ENCODE data around the gene PLP1. TPM values are rescaled to one million over a fixed set of nuclear protein-coding genes. Genes with fewer than 3 reads are reported as not detected.
"Not testable (repeated sequence)": the region's sequence is repeated elsewhere in the genome, so short reads cannot be mapped to it uniquely, and the experiment has no call there.

Gene PLP1
- total RNA-seq, 4 donors from 2014 or later, result 0.38 to 18.8 (median 1.4) TPM

DNA sequence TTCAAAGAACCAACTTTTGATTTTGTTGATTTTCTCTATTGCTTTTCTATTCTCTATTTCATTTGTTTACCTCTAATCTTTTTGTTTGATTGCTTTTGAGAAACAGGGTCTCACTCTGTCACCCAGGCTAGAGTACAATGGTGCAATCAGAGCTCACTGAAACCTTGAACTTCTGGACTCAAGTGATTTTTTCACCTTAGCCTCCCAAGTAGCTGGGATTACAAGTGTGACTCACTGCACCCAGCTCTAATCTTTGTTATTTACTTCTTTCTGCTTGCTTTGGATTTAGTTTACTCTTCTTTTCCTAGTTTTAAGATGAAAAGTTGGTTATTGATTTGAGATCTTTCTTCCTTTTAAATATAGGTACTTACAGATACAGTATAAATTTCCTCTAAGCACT, 29.2 kb downstream of the PLP1 start:
- TF ChIP-seq, protein P1, sequence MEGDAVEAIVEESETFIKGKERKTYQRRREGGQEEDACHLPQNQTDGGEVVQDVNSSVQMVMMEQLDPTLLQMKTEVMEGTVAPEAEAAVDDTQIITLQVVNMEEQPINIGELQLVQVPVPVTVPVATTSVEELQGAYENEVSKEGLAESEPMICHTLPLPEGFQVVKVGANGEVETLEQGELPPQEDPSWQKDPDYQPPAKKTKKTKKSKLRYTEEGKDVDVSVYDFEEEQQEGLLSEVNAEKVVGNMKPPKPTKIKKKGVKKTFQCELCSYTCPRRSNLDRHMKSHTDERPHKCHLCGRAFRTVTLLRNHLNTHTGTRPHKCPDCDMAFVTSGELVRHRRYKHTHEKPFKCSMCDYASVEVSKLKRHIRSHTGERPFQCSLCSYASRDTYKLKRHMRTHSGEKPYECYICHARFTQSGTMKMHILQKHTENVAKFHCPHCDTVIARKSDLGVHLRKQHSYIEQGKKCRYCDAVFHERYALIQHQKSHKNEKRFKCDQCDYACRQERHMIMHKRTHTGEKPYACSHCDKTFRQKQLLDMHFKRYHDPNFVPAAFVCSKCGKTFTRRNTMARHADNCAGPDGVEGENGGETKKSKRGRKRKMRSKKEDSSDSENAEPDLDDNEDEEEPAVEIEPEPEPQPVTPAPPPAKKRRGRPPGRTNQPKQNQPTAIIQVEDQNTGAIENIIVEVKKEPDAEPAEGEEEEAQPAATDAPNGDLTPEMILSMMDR (IDR thresholded peaks at IDR 0.05), result no peak
- DNase-seq (ENCODE audit: low spot score) (no peak), ATAC-seq (ENCODE audit: low FRiP score) (no peak)

DNA sequence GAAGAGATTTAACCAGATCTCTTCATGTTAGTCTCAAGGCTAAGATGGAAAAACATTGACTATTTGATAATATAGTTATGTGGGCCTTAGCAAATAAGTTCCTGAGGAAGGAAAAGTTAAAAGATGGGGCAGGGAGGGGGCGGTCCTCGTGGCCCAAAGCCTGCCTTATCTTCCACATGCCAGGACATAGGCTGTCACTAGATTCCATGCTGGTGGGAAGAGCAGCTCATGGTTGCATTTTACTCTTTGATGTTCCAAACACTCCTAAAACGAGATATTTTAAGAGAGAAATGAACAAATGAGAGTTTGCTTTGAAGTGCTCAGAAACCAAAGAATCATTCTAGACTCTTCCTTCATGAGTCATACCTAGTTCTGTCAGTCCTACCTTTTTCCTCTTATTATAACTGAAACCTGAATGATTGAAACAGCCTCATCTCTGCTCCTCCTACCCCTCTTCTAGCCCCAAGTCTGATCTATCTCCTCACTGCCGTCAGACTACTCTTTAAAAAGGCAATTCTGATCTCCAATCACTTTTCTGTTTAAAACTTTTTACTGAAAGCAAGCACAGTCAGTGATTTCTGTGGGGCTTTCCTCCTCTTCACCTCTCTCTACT, 30.3 kb downstream of the PLP1 start:
- DNase-seq (ENCODE audit: low spot score) (no peak), ATAC-seq (ENCODE audit: low FRiP score) (no peak)
- TF ChIP-seq, protein P1 (IDR thresholded peaks at IDR 0.05), result no peak

DNA sequence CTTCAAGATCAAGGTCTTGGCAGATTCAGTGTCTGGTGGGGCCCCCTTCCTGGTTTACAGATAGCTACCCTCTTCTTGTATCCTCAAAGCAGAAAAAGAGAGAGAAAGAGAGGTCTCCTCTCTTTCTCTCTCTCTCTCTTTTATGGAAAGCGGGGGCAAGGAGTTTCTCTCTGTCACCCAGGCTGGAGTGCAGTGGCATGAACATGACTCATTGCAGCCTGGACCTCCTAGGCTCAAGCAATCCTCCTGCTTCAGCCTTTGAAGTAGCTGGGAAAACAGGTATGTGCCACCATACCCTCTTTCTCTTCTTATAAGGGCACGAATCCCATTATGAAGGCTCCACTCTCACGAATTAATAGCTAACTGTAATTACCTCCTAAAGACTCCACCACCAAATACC, 35.2 kb downstream of the PLP1 start:
- no peak for ATAC-seq (ENCODE audit: low FRiP score)
- TF ChIP-seq, protein P1 (IDR thresholded peaks at IDR 0.05), result no peak
- no peak for DNase-seq (ENCODE audit: low spot score)

DNA sequence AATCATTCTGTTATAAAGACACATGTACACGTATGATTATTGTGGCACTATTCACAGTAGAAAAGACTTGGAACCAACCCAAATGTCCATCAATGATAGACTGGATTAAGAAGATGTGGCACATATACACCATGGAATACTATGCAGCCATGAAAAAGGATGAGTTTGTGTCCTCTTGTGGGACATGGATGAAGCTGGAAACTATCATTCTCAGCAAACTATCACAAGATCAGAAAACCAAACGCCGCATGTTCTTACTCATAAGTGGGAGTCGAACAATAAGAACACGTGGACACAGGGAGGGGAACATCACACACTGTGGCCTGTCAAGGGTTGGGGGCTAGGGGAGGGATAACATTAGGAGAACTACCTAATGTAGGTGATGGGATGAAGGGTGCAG, 40.5 kb downstream of the PLP1 start:
- not testable (repeated sequence) for DNase-seq (ENCODE audit: low spot score); ATAC-seq (ENCODE audit: low FRiP score)

DNA sequence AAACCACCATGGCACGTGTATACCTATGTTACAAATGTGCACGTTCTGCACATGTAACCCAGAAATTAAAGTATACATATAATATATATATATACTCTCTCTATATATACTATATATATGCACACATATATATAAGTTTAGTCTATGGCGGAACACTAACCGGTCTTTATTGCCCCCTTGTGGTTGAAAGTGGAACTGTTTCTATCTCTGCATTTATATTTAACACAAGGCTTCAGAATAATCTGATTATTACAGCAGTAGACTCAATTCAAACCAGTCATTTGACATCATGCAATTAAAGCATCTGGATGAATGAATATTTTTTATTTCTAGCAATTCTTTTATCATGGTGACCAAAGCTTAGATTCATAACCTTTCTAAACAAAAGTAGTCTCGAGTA, 40.9 kb downstream of the PLP1 start:
- no peak for DNase-seq (ENCODE audit: low spot score)
- TF ChIP-seq, protein P1 (IDR thresholded peaks at IDR 0.05), result no peak
- no peak for ATAC-seq (ENCODE audit: low FRiP score)

DNA sequence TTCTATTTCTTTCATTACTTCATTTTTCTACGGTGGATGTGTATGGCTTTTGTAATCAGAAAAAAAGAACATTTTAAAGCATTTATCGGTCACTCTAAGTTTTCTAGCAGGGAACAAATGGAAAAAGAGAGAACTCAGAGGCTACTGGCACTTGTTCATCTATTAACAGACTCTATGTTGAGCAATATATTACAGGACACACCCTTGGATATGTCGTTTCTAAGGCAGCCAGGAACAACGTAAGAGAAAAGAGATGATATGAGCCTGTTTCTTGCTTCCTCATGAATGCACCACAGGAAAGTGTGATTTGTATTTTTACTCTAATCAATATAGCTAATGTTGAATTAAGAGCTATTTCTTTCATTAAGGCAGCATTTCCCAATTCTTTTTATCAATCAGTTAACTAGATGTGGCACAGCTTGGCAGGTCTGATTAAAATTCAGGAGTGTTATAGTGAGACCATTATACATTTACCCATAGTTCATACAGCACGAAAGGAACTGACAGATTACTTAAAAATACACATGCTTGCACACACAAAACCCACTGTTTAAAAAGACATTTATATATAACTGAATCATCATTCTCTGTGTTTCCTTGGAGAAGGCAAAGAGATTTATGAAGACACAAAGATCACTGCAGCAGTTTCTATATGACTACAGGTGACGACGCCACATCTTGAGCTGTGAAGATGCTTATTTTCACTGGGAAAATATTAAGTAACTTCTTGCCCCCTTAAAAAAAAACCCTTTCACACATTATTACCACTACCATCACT, 42.4 kb downstream of the PLP1 start:
- no peak for ATAC-seq (ENCODE audit: low FRiP score)
- TF ChIP-seq, protein P1 (IDR thresholded peaks at IDR 0.05), result no peak
- no peak for DNase-seq (ENCODE audit: low spot score)

DNA sequence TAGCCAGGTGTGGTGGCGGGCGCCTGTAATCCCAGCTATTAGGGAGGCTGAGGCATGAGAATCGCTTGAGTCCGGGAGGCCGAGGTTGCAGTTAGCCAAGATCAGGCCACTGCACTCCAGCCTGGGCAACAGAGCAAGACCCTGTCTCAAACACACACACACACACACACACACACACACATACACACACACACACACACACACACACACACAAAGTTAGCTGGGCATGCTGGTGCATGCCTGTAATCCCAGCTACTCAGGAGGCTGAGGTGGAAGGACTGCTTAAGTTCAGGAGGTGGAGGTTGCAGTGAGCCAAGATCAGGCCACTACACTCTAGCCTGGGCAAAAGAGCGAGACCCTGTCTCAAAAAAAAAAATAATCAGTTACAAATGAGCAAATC, 44.2 kb downstream of the PLP1 start:
- not testable (repeated sequence) for ATAC-seq (ENCODE audit: low FRiP score); DNase-seq (ENCODE audit: low spot score)

DNA sequence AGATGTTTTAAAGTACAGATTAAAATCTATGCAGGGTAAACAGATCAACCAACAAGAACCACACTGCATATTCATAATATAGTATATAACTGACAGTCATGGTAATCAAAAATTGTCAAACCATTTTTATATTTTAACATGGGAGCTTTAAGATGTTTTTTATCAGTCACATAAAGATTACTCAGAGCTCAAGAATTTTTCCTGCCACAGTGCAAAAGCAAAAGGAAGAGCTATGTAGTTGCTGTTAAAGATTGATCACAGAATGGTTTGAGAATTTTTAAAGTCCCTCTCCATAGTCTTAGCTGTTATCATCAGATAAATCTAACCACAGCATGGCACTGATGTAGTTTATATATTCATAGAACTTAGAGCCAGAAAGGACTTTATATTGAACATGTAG, 47.0 kb downstream of the PLP1 start:
- DNase-seq (ENCODE audit: low spot score), result no peak
- no peak for ATAC-seq (ENCODE audit: low FRiP score)
- TF ChIP-seq, protein P1 (IDR thresholded peaks at IDR 0.05), result no peak
